Measurements from ENCODE around the gene CAMK1D. TPM values are rescaled to one million over a fixed set of nuclear protein-coding genes. Genes with fewer than 3 reads are reported as not detected.

The CAMK1D gene
- total RNA-seq, 4 donors from 2014 or later = 5.6 to 23.9 (median 7.4) TPM

- H3K4me1 ChIP-seq = peaks cover 0 to 10% (median 0%) of the 10 kb centered on the region in 4 donors
- no peak for TF ChIP-seq CTCF (IDR thresholded peaks at IDR 0.05)
- H3K27me3 ChIP-seq = no peaks in the 10 kb centered on the region
- no peak for DNase-seq
- H3K9me3 ChIP-seq = no peaks in the 10 kb centered on the region
- no peaks in the 10 kb centered on the region for H3K36me3 ChIP-seq
- peak overlapping the region in 1 of 4 donors; percentile 30 for H3K27ac ChIP-seq
- H3K4me3 ChIP-seq = no peak overlapping the region
Measured at GRCh38 chr10:12444981-12445700, 95.8 kb downstream of the CAMK1D start.

GRCh38 chr10:12445701-12446334, 96.5 kb downstream of the CAMK1D start:
- Histone ChIP-seq H3K9me3 (no peaks in the 10 kb centered on the region), H3K4me3 (no peak overlapping the region), H3K36me3 (no peaks in the 10 kb centered on the region), H3K27me3 (no peaks in the 10 kb centered on the region), H3K27ac (peak overlapping the region in 2 of 4 donors; percentile 20 to 27), H3K4me1 (peaks cover 0 to 10% (median 0%) of the 10 kb centered on the region in 4 donors)
- TF ChIP-seq POLR2A (IDR thresholded peaks at IDR 0.05) (no peak), CTCF (IDR thresholded peaks at IDR 0.05) (no peak)
- no peak for DNase-seq

GRCh38 chr10:12448340-12448728, 99.0 kb downstream of the CAMK1D start:
- Histone ChIP-seq H3K36me3 (no peaks in the 10 kb centered on the region), H3K27me3 (no peaks in the 10 kb centered on the region), H3K27ac (peak overlapping the region in 1 of 4 donors; percentile 46), H3K4me3 (peak overlapping the region in 1 of 4 donors; percentile 6), H3K9me3 (no peaks in the 10 kb centered on the region), H3K4me1 (peaks cover 0 to 10% (median 0%) of the 10 kb centered on the region in 4 donors)
- DNase-seq = no peak
- TF ChIP-seq POLR2A (IDR thresholded peaks at IDR 0.05) (no peak), CTCF (IDR thresholded peaks at IDR 0.05) (no peak)

GRCh38 chr10:12448729-12449391, 99.5 kb downstream of the CAMK1D start:
- peak overlapping the region in 1 of 4 donors; percentile 6 for H3K4me3 ChIP-seq
- TF ChIP-seq POLR2A (IDR thresholded peaks at IDR 0.05) (no peak), CTCF (IDR thresholded peaks at IDR 0.05) (no peak)
- H3K4me1 ChIP-seq = peaks cover 0 to 10% (median 0%) of the 10 kb centered on the region in 4 donors
- no peaks in the 10 kb centered on the region for H3K9me3 ChIP-seq
- H3K36me3 ChIP-seq = no peaks in the 10 kb centered on the region
- peak in 2 of 3 donors; percentile 47 to 77 for DNase-seq
- H3K27ac ChIP-seq = peak overlapping the region in 2 of 4 donors; percentile 46 to 53
- no peaks in the 10 kb centered on the region for H3K27me3 ChIP-seq

- no peaks in the 10 kb centered on the region for H3K9me3 ChIP-seq
- no peaks in the 10 kb centered on the region for H3K27me3 ChIP-seq
- no peaks in the 10 kb centered on the region for H3K36me3 ChIP-seq
- DNase-seq = no peak
- peak overlapping the region in 1 of 4 donors; percentile 46 for H3K27ac ChIP-seq
- no peak for TF ChIP-seq CTCF (IDR thresholded peaks at IDR 0.05)
- TF ChIP-seq POLR2A (IDR thresholded peaks at IDR 0.05) = no peak
- no peak overlapping the region for H3K4me3 ChIP-seq
- peaks cover 0 to 11% (median 2%) of the 10 kb centered on the region in 4 donors for H3K4me1 ChIP-seq
Measured at GRCh38 chr10:12455318-12455717, 106.0 kb downstream of the CAMK1D start.
